Omental fat pad (tissue), 4 donors: ENCODE measurements around the gene GSE1. TPM values are rescaled to one million over a fixed set of nuclear protein-coding genes. Genes with fewer than 3 reads are reported as not detected.

ENCODE experiments used
- ATAC-seq: fragments of 150-250 bp; one replicate; pipeline ENCODE4 v1.9.1; 2016; ENCODE audit warnings: mild to moderate bottlenecking, moderate library complexity; ENCODE audit not compliant: low FRiP score
- DNase-seq: peaks from one replicate; pipeline ENCODE4 v3.0.0-alpha.2; 2019; ENCODE audit warnings: low spot score
- total RNA-seq, 4 donors: library from RNA; depleted of rRNA; stranded (reverse); fragments of >200 nt; gene quantifications; one replicate each; pipeline ENCODE4 v1.1.0, GENCODE V29; 2016
- TF ChIP-seq, protein P1 (sequence below), 3 donors: fragments of 450-650 bp; IDR thresholded peaks; one replicate each; pipeline ENCODE4 v1.5.1; 2016 to 2017; ENCODE audit warnings: antibody characterized with exemption in 3 of 3, mild to moderate bottlenecking in 3 of 3, moderate library complexity in 2 of 3

Gene GSE1
- total RNA-seq, 4 donors from 2014 or later = 50.9 to 181 (median 90.9) TPM

DNA sequence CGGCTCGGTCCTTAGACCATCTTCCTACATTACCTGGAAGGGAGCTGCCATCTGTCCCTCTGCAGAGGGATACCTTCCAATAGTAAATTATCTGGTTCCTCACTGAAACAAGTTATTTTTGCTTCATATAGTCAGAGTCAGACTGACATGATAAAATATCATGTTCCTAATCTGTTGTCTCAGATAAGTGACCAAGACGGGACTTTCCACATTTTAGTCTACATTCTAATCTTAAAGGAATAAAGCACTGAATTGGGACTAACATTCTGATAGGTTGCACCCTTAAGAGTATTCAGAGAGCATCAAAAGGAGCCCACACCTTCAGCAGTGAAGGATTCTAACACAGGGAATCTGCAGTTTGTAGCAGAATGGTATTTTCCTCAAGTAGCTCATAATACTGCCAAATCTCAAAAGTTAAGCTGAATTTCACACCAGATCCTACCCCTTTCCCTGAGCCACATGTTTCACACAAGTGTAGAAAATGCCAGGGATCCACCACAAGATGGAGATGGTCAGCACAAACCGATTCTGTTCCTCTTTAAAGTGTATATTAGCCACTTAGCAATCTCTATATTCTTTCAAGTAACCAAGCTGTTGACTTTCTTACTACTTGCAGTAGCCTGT is 62.2 kb downstream of the GSE1 start:
- no peak for ATAC-seq
- TF ChIP-seq, protein P1, sequence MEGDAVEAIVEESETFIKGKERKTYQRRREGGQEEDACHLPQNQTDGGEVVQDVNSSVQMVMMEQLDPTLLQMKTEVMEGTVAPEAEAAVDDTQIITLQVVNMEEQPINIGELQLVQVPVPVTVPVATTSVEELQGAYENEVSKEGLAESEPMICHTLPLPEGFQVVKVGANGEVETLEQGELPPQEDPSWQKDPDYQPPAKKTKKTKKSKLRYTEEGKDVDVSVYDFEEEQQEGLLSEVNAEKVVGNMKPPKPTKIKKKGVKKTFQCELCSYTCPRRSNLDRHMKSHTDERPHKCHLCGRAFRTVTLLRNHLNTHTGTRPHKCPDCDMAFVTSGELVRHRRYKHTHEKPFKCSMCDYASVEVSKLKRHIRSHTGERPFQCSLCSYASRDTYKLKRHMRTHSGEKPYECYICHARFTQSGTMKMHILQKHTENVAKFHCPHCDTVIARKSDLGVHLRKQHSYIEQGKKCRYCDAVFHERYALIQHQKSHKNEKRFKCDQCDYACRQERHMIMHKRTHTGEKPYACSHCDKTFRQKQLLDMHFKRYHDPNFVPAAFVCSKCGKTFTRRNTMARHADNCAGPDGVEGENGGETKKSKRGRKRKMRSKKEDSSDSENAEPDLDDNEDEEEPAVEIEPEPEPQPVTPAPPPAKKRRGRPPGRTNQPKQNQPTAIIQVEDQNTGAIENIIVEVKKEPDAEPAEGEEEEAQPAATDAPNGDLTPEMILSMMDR (IDR thresholded peaks at IDR 0.05) = no peak
- DNase-seq = no peak

DNA sequence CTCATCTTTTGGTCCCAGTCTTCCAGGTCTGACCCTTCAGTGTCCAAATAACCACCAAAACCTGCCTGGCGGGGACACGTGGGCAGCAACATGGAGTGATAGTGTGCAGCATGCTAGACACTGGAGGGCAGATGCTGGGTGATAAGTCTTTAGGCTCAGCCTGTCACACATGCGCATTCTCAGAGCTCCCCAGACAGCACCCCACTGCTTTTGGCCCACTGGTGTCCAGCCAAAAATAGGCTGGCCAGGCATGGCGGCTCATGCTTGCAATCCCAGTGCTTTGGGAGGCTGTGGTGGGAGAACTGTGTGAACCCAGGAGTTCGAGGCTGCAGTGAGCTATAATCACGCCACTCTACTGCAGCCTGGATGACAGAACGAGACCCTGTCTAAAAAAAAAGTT is 63.3 kb downstream of the GSE1 start:
- no peak for DNase-seq
- ATAC-seq = no peak
- TF ChIP-seq, protein P1 (IDR thresholded peaks at IDR 0.05) = no peak

DNA sequence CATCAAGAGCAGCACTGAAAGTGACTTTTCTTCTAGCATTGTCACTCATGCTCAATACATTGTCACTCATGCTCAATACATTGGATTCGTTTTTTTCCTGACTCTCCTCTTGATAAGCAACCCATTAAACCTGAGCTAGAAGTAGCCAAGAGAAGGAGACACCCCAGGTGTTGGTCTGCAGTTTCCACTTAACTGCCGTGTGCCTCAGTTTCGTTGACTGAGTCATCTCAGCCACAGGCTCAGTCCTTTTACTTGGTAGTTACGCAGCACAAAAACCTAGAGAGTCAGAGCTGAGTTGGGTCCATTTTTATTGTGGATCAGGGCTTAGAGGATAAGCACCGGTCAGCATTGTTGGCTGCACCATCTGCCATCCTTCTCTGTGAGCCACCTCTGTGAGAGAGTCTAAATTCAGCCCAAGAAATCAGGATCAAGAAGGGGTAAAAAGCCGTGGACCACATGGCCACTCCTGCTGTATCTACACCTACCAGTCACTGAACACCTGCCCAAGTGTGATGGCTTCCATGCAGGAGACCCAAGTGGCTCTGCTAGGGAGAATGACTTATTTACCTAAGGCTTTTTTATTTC is 64.4 kb downstream of the GSE1 start:
- DNase-seq = no peak

DNA sequence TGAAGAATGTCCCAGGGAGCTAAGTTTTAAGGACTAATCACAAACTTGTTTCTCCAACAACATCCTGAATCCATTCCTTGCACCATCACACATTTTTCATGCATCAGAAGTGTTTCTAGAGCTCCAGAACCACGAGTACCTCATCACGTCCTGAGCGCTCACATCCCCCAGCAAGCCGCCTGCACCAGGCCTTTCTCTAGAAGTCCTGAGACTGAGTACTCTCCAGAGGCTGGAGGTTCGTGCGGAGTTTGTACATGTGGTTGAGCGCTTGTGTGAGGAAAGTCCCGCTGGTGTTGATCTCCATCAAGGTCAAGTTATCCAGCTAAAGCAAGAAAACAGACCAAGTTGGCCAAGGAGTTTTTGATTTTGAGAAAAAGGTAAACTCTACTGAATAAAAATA is 64.9 kb downstream of the GSE1 start:
- DNase-seq = no peak
- ATAC-seq = no peak
- TF ChIP-seq, protein P1 (IDR thresholded peaks at IDR 0.05) = no peak

More for the DNA sequence above, 64.4 kb downstream of the GSE1 start:
- TF ChIP-seq, protein P1 (IDR thresholded peaks at IDR 0.05) = no peak
- ATAC-seq = no peak

DNA sequence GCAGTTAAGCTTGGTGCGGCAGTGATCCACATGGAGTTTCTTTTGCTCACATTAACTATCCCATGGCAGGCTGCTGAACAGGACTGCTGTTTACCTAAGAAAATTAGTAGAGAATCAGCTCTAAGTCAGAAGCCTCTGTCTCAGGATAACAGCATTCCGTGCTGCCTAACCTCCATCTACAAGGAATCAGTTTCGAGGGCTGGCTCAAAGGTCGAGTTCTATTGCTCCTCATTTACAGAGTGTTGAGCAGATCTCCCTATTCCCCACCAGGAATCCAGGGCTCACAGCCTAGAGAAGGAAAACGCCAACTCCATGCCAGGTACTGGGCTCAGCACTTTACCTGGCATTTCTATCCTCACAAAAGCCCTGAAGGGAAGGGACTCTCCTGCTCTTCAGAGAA is 65.7 kb downstream of the GSE1 start:
- TF ChIP-seq, protein P1 (IDR thresholded peaks at IDR 0.05) = no peak
- DNase-seq = no peak
- ATAC-seq = no peak

DNA sequence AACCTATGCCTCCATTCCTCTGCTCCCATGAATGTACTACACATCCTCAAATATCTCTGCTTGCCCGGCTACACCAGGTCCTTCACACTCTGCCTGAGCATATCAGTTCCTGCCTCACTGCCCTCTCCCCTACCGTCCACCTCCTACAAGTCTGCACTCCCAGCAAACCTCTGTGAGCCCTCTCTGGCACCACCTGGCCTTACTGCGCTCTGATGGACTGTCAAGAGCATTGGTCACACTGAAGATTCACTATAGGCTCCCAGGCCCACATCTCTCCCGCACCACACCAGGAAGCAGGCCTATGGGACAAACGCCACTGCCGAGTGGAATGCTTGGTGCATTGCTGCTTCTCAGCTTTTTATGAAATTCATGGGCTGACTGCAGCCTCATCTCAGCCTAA is 66.7 kb downstream of the GSE1 start:
- DNase-seq = no peak
- TF ChIP-seq, protein P1 (IDR thresholded peaks at IDR 0.05) = no peak
- no peak for ATAC-seq

DNA sequence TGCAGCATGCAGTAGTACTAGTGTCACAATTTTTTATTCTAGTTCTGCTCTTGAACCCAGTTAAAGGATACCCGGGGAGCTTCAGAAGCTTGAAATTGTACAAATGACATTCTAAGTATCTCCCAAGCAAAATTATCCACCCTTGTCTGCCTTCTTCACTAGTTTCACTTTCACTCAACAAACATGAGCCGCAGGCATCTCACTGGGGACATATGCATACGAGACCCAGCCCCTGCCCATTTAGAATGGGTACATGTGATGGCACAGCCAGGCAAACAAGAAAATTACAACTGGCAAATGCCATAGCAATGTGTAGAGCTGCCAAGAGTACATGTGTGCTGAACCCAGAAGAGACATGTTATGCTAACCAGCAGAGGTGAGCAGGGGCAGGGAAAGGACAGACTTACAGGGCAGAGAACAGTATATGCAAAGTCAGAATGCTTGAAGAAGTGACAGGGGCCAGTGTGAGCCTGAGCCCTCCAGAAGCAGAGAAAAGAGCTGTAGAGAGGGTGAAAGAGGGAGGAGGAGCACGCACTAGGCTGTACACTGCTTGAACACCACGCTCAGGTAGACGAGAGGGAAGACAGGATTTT is 67.3 kb downstream of the GSE1 start:
- TF ChIP-seq, protein P1 (IDR thresholded peaks at IDR 0.05) = no peak
- ATAC-seq (no peak), DNase-seq (no peak)
